GM12878 (cell line): ENCODE data around the gene ACACA. TPM values are rescaled to one million over a fixed set of nuclear protein-coding genes. Genes with fewer than 3 reads are reported as not detected.

Experiments used
- ATAC-seq: fragments of 200-7000 bp; cut with Tn5 transposase; 3 replicates; pipeline ENCODE4 v1.9.1; 2020; ENCODE audit warnings: mild to moderate bottlenecking, moderate library complexity
- BruUV-seq: library from RNA; stranded (reverse); fragments of 400-500 nt; replicated peaks from 2 replicates; lab custom pipeline; 2021; lab: Mats Ljungman, UMichigan
- CTCF ChIA-PET: fragments of 300-600 bp; sonication (Branson Sonifier 250); formaldehyde crosslinking; extraction: SDS; loops from one replicate; lab custom pipeline; 2021; ENCODE audit warnings: inconsistent platforms; lab: Yijun Ruan, JAX
- POLR2A ChIA-PET: fragments of 350-600 bp; formaldehyde crosslinking; extraction: SDS; loops from one replicate; lab custom pipeline; 2021; ENCODE audit warnings: inconsistent platforms; lab: Charles Lee
- RAD21 ChIA-PET: fragments of 300-600 bp; sonication (Branson Sonifier 250); formaldehyde crosslinking; loops from one replicate; lab custom pipeline; 2023; ENCODE audit warnings: antibody characterized with exemption; ENCODE audit not compliant: unreplicated experiment; lab: Charles Lee
- SMC1A ChIA-PET: fragments of 300-600 bp; sonication (Branson Sonifier 250); formaldehyde crosslinking; loops from one replicate; lab custom pipeline; 2023; ENCODE audit not compliant: unreplicated experiment, uncharacterized antibody; lab: Charles Lee
- DNase-seq: peaks from one replicate; pipeline ENCODE4 v3.0.0-alpha.2; 2011; ENCODE audit warnings: low read depth, low spot score
- FAIRE-seq: peaks from 3 replicates; lab custom pipeline; 2011; peaks lifted over from hg19 to GRCh38; lab: Jason Lieb, UNC
- H2AFZ ChIP-seq: 2 replicates; pipeline ENCODE4 v1.6.0; 2011; ENCODE audit warnings: low read depth, low read length, control low read depth; ENCODE audit not compliant: control insufficient read depth
- H3K27ac ChIP-seq: 2 replicates; pipeline ENCODE4 v1.5.1; 2011; ENCODE audit warnings: control low read depth; ENCODE audit not compliant: control insufficient read depth, insufficient read depth
- H3K27me3 ChIP-seq, 2 experiments: replicated peaks in 1 of 2; 2 replicates each; pipeline versions ENCODE4 v1.6.0 to v1.6.1; 2011; ENCODE audit warnings: low read length in 1 of 2; ENCODE audit not compliant: control insufficient read depth in 2 of 2, insufficient read depth in 2 of 2
- H3K36me3 ChIP-seq, 2 experiments: 2 replicates each; pipeline ENCODE4 v1.5.1; 2011; ENCODE audit warnings: low read length in 1 of 2; ENCODE audit not compliant: control insufficient read depth in 2 of 2, insufficient read depth in 2 of 2
- H3K4me1 ChIP-seq: 2 replicates; pipeline ENCODE4 v1.6.1; 2011; ENCODE audit warnings: mild to moderate bottlenecking, low read length, moderate library complexity, mixed read lengths; ENCODE audit not compliant: control insufficient read depth, insufficient read depth
- H3K4me2 ChIP-seq: 2 replicates; pipeline ENCODE4 v1.6.0; 2011; ENCODE audit warnings: control low read depth; ENCODE audit not compliant: control insufficient read depth, insufficient read depth
- H3K4me3 ChIP-seq: fragments of 200-600 bp; sonication (generic); 2 replicates; pipeline ENCODE4 v1.5.1; 2016
- H3K79me2 ChIP-seq: 2 replicates; pipeline ENCODE4 v1.6.0; 2011; ENCODE audit warnings: low read length; ENCODE audit not compliant: control insufficient read depth, insufficient read depth
- H3K9ac ChIP-seq: 2 replicates; pipeline ENCODE4 v1.8.0; 2011; ENCODE audit warnings: low read length, control low read depth, mixed read lengths; ENCODE audit not compliant: control insufficient read depth, insufficient read depth
- H3K9me3 ChIP-seq: replicated peaks from 3 replicates; pipeline ENCODE4 v1.5.1; 2011; ENCODE audit warnings: mild to moderate bottlenecking, low read length; ENCODE audit not compliant: control insufficient read depth, insufficient read depth
- H4K20me1 ChIP-seq: 2 replicates; pipeline ENCODE4 v1.6.0; 2011; ENCODE audit not compliant: control insufficient read depth, insufficient read depth
- ETV6 ChIP-seq, 2 experiments: fragments of 450-650 bp in 1 of 2; IDR thresholded peaks in 1 of 2; conservative IDR thresholded peaks in 1 of 2; 2 replicates each; pipeline ENCODE4 v1.6.1; 2014; ENCODE audit warnings: antibody characterized with exemption in 1 of 2, borderline replicate concordance in 1 of 2, low read depth in 1 of 2, mild to moderate bottlenecking in 1 of 2, moderate library complexity in 1 of 2
- IKZF2 ChIP-seq, 2 experiments: fragments of 450-650 bp; IDR thresholded peaks; 2 replicates each; pipeline ENCODE4 v1.6.1; 2017; ENCODE audit warnings: mild to moderate bottlenecking in 2 of 2, moderate library complexity in 2 of 2
- JUNB ChIP-seq: IDR thresholded peaks from 2 replicates; pipeline ENCODE4 v1.6.1; 2016; ENCODE audit warnings: antibody characterized with exemption, mild to moderate bottlenecking
- MTA2 ChIP-seq: fragments of 450-650 bp; IDR thresholded peaks from 2 replicates; pipeline ENCODE4 v1.6.1; 2016; ENCODE audit warnings: low read depth, mild to moderate bottlenecking, moderate library complexity
- NFYB ChIP-seq: IDR thresholded peaks from 2 replicates; pipeline ENCODE4 v1.6.1; 2011; ENCODE audit warnings: low read depth, mild to moderate bottlenecking, low read length, improper control_type of control experiment, moderate library complexity; ENCODE audit not compliant: insufficient read depth
- RUNX3 ChIP-seq: IDR thresholded peaks from 2 replicates; pipeline ENCODE4 v1.6.1; 2012; ENCODE audit warnings: low read length, inconsistent platforms
- WGBS: methylation state at CpG from one replicate; pipeline ENCODE4 v1.1.6; 2016; ENCODE audit warnings: low lambda C conversion rate; ENCODE audit not compliant: insufficient replicate concordance, insufficient coverage; ENCODE audit errors: missing lambda C conversion rate; 5-methylcytosine and 5-hydroxymethylcytosine counted together
- in situ Hi-C: fragments of 300-500 bp; cut with MboI; formaldehyde crosslinking; loops from 9 replicates; pipeline ENCODE4 v1.14.3; 2018; ENCODE audit warnings: mixed read lengths
- intact Hi-C: fragments of 100-400 bp; cut with micrococcal nuclease; formaldehyde crosslinking; loops from one replicate; pipeline ENCODE4 v1.14.2; 2022; ENCODE audit not compliant: unreplicated experiment
- polyA plus RNA-seq, 11 experiments: library from polyadenylated mRNA; depleted of rRNA in 4 of 11; unstranded in 6 of 11; stranded (reverse) in 5 of 11; fragments of >200 nt; fragmentation: Nextera tagmentation in 4 of 11; fragmentation: Illumina TruSeq in 1 of 11; extraction: Ambion mirVana in 4 of 11; extraction: Trizol in 1 of 11; gene quantifications; 1 replicate in 1 of 11; 2 replicates in 10 of 11; pipeline versions ENCODE4 v1.2.1 to v1.2.3, GENCODE V29; 2011 to 2016; ENCODE audit warnings: inconsistent platforms in 2 of 11, missing spikeins in 2 of 11, low read depth in 1 of 11
- total RNA-seq, 4 experiments: library from RNA; depleted of rRNA in 3 of 4; stranded (reverse); fragments of >200 nt in 3 of 4; fragmentation: Illumina TruSeq in 1 of 4; extraction: Trizol in 1 of 4; gene quantifications; 2 replicates each; pipeline versions ENCODE4 v1.2.1 to v1.2.3, GENCODE V29; 2013 to 2021
- TF ChIP-seq, protein P1 (sequence below): IDR thresholded peaks from 2 replicates; pipeline ENCODE4 v1.6.1; 2012; ENCODE audit warnings: mild to moderate bottlenecking, low read depth, low read length
- TF ChIP-seq, protein P2 (sequence below): fragments of 450-650 bp; IDR thresholded peaks from 2 replicates; pipeline ENCODE4 v1.6.1; 2016; ENCODE audit warnings: mild to moderate bottlenecking
- TF ChIP-seq, protein P3 (sequence below): IDR thresholded peaks from 2 replicates; pipeline ENCODE4 v1.6.1; 2012; ENCODE audit warnings: low read depth, low read length, improper control_type of control experiment
- TF ChIP-seq, protein P4 (sequence below): IDR thresholded peaks from 2 replicates; pipeline ENCODE4 v1.6.1; 2012; ENCODE audit warnings: low read depth, low read length, improper control_type of control experiment

ACACA gene
- total and polyA plus RNA-seq, 10 of the 15 experiments (the other 5 are each of a cell fraction or from before 2014, with no cell fraction given): 12.9 to 74.2 (median 32.0) TPM

DNA sequence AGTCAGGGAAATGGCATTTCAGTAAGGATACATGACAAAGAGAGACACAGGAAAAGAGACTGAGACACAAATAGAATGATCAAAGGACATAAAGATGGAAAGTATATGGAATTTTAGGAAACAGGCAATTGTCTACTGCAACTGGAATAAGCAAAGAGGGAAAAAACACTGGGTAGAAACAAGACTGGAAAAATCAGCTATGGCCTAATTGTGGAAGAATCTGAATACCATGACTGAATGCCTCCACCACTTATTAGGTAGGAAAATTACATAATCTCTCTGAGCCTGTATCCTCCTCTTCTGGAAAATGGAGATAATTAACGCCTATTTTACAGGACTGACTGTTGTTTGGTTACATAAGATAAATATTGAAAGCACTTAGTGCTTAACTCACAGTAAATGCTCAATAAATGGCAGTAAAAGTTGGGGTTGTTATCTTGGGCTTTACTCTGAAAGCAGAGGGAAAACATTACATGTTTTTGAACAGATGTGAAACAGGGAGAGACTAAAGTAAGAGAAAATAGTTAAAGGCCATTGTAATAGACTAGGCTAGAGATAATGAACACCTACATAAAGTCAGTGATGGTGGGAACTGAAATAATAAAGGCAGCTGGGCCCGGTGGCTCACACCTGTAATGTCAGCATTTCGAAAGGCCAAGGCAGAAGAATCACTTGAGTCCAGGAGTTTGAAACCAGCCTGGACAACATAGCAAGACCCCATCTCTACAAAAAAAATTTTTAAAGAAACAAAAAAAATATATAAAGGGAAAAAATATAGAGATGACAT, 94.3 kb downstream of the ACACA start (continued):
- TF ChIP-seq, protein P1, sequence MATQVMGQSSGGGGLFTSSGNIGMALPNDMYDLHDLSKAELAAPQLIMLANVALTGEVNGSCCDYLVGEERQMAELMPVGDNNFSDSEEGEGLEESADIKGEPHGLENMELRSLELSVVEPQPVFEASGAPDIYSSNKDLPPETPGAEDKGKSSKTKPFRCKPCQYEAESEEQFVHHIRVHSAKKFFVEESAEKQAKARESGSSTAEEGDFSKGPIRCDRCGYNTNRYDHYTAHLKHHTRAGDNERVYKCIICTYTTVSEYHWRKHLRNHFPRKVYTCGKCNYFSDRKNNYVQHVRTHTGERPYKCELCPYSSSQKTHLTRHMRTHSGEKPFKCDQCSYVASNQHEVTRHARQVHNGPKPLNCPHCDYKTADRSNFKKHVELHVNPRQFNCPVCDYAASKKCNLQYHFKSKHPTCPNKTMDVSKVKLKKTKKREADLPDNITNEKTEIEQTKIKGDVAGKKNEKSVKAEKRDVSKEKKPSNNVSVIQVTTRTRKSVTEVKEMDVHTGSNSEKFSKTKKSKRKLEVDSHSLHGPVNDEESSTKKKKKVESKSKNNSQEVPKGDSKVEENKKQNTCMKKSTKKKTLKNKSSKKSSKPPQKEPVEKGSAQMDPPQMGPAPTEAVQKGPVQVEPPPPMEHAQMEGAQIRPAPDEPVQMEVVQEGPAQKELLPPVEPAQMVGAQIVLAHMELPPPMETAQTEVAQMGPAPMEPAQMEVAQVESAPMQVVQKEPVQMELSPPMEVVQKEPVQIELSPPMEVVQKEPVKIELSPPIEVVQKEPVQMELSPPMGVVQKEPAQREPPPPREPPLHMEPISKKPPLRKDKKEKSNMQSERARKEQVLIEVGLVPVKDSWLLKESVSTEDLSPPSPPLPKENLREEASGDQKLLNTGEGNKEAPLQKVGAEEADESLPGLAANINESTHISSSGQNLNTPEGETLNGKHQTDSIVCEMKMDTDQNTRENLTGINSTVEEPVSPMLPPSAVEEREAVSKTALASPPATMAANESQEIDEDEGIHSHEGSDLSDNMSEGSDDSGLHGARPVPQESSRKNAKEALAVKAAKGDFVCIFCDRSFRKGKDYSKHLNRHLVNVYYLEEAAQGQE: no peak
- no peak for TF ChIP-seq JUNB
- TF ChIP-seq, protein P2, sequence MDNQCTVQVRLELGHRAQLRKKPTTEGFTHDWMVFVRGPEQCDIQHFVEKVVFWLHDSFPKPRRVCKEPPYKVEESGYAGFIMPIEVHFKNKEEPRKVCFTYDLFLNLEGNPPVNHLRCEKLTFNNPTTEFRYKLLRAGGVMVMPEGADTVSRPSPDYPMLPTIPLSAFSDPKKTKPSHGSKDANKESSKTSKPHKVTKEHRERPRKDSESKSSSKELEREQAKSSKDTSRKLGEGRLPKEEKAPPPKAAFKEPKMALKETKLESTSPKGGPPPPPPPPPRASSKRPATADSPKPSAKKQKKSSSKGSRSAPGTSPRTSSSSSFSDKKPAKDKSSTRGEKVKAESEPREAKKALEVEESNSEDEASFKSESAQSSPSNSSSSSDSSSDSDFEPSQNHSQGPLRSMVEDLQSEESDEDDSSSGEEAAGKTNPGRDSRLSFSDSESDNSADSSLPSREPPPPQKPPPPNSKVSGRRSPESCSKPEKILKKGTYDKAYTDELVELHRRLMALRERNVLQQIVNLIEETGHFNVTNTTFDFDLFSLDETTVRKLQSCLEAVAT: no peak

- FAIRE-seq: no peak
- BruUV-seq: no TSS peak
These were observed 95.7 kb downstream of the ACACA start for GRCh38 chr17:37310940-37311339.

More at GRCh38 chr17:37310940-37311339, 95.7 kb downstream of the ACACA start:
- no peak for DNase-seq
- H3K9me3 ChIP-seq: no peaks in the 10 kb centered on the region
- H3K79me2 ChIP-seq: no peaks in the 10 kb centered on the region
- H3K9ac ChIP-seq: no peak overlapping the region
- TF ChIP-seq RUNX3 (no peak), ETV6 (conservative IDR thresholded peaks at IDR 0.05 in 1 of 2, IDR thresholded peaks at IDR 0.05 in 1 of 2; ENCODE audit: borderline replicate concordance in 1 of 2, low read depth in 1 of 2) (no peak), IKZF2 (IDR thresholded peaks at IDR 0.05) (peak in 1 of 2 experiments; percentile 59; a peak in 2 of 4 replicates), MTA2 (0 out of 2 replicates have a peak, but pooled peaks have one; percentile 24), NFYB (no peak)
- TF ChIP-seq, protein P3, sequence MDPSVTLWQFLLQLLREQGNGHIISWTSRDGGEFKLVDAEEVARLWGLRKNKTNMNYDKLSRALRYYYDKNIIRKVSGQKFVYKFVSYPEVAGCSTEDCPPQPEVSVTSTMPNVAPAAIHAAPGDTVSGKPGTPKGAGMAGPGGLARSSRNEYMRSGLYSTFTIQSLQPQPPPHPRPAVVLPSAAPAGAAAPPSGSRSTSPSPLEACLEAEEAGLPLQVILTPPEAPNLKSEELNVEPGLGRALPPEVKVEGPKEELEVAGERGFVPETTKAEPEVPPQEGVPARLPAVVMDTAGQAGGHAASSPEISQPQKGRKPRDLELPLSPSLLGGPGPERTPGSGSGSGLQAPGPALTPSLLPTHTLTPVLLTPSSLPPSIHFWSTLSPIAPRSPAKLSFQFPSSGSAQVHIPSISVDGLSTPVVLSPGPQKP: no peak
- TF ChIP-seq, protein P4, sequence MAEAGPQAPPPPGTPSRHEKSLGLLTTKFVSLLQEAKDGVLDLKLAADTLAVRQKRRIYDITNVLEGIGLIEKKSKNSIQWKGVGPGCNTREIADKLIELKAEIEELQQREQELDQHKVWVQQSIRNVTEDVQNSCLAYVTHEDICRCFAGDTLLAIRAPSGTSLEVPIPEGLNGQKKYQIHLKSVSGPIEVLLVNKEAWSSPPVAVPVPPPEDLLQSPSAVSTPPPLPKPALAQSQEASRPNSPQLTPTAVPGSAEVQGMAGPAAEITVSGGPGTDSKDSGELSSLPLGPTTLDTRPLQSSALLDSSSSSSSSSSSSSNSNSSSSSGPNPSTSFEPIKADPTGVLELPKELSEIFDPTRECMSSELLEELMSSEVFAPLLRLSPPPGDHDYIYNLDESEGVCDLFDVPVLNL: no peak
- TF ChIP-seq, all 136 proteins: peak for 2
- Histone ChIP-seq H3K4me3 (no peak overlapping the region), H3K27ac (no peak overlapping the region), H4K20me1 (no peaks in the 10 kb centered on the region), H3K4me1 (no peaks in the 10 kb centered on the region), H3K4me2 (no peak overlapping the region), H3K36me3 (peaks cover 0 to 1% of the 10 kb centered on the region in 2 experiments; a peak in 1 of 4 replicates), H3K27me3 (no peaks in the 10 kb centered on the region), H2AFZ (no peak overlapping the region)
- ChIA-PET RAD21 (no interaction called here), SMC1A (interaction anchor here (0.9 to 1.5 kb wide), 2 partner anchors 8 to 12 kb away, joined by 3 read pairs; no protein-coding TSS in a partner anchor), CTCF (interaction anchor here (1.2 kb wide), 1 partner anchor 63 kb away, joined by 3 read pairs; no protein-coding TSS in a partner anchor), POLR2A (no interaction called here)
- intact Hi-C loops: no loop called here
- WGBS: 82% methylated on average over 1 of the region's 1 CpG
- in situ Hi-C loops: no loop called here
- ATAC-seq: peak; percentile 37; the same call in 2 of the 3 replicates
